CD4-positive, alpha-beta T cell treated with Interleukin-17A for 4 hours (primary cell): ENCODE results near the gene SALL3.

Experiments
- DNase-seq: peaks from one replicate; pipeline ENCODE4 v3.0.0-alpha.2; 2020; ENCODE audit warnings: mixed read lengths

SALL3 gene

GRCh38 chr18:78981394-78981831 is 1.8 kb downstream of the SALL3 start:
- DNase-seq, result no peak

- DNase-seq, result no peak
Measured at GRCh38 chr18:78981989-78982620, 2.5 kb downstream of the SALL3 start.

- no peak for DNase-seq
Measured at GRCh38 chr18:78983512-78983911, 3.9 kb downstream of the SALL3 start.

- peak; percentile 24 for DNase-seq
Measured at GRCh38 chr18:78984941-78985784, 5.5 kb downstream of the SALL3 start.

- DNase-seq, result no peak
Measured at GRCh38 chr18:78986018-78986481, 6.4 kb downstream of the SALL3 start.

GRCh38 chr18:78991446-78991845 is 11.8 kb downstream of the SALL3 start:
- no peak for DNase-seq

- DNase-seq, result no peak
Measured at GRCh38 chr18:78992041-78993011, 12.7 kb downstream of the SALL3 start.

GRCh38 chr18:78993014-78993926 is 13.7 kb downstream of the SALL3 start:
- DNase-seq, result no peak

GRCh38 chr18:78994000-78994399 is 14.4 kb downstream of the SALL3 start:
- DNase-seq, result no peak

- DNase-seq, result no peak
Measured at GRCh38 chr18:78994531-78994930, 14.9 kb downstream of the SALL3 start.

GRCh38 chr18:78994977-78995582 is 15.5 kb downstream of the SALL3 start:
- no peak for DNase-seq

GRCh38 chr18:78995740-78996395 is 16.2 kb downstream of the SALL3 start:
- DNase-seq, result no peak

GRCh38 chr18:78996741-78997490 is 17.3 kb downstream of the SALL3 start:
- DNase-seq, result no peak

- no peak for DNase-seq
Measured at GRCh38 chr18:78998371-78999071, 18.9 kb downstream of the SALL3 start.

- DNase-seq, result no peak
Measured at GRCh38 chr18:78999939-79000338, 20.3 kb downstream of the SALL3 start.

GRCh38 chr18:79000997-79001396 is 21.4 kb downstream of the SALL3 start:
- no peak for DNase-seq

- DNase-seq, result no peak
Measured at GRCh38 chr18:79005653-79006052, 26.0 kb downstream of the SALL3 start.

GRCh38 chr18:79006106-79006795 is 26.6 kb downstream of the SALL3 start:
- no peak for DNase-seq

- no peak for DNase-seq
Measured at GRCh38 chr18:79007440-79007839, 27.8 kb downstream of the SALL3 start.
